Vagina (tissue), 2 donors: ENCODE measurements around the gene BOD1L2.

Source experiments
- POLR2A ChIP-seq, 2 donors: fragments of 450-650 bp; IDR thresholded peaks; one replicate each; pipeline ENCODE4 v1.6.1; 2017; ENCODE audit warnings: antibody characterized with exemption in 2 of 2, mild to moderate bottlenecking in 2 of 2, moderate library complexity in 2 of 2
- TF ChIP-seq, protein P1 (sequence below), 3 experiments: fragments of 450-650 bp in 2 of 3; fragments of 200-600 bp in 1 of 3; sonication (generic) in 1 of 3; IDR thresholded peaks; one replicate each; pipeline ENCODE4 v1.5.1; 2017 to 2019; ENCODE audit warnings: antibody characterized with exemption in 3 of 3, mild to moderate bottlenecking in 2 of 3, moderate library complexity in 2 of 3

DNA sequence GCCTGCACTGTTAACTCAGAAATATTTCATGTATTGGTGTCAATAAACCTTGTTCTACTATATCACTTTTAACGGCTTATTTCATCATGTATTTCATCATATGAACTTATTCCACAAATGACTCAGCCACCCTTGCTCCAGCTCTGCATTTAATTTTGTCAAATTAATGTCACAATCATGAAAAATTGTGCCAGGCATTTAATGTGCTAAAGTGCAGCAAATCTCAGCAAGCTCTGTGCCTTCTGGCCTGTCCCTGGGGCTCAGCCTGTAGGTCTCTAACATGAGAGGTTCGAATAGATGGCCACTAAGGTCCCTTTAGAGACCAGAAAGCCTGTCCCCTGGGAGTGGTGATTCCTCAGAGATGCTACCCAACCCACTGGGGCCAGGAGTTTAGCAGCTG lies 28.6 kb downstream of the BOD1L2 start:
- no peak for TF ChIP-seq POLR2A (IDR thresholded peaks at IDR 0.05)
- TF ChIP-seq, protein P1, sequence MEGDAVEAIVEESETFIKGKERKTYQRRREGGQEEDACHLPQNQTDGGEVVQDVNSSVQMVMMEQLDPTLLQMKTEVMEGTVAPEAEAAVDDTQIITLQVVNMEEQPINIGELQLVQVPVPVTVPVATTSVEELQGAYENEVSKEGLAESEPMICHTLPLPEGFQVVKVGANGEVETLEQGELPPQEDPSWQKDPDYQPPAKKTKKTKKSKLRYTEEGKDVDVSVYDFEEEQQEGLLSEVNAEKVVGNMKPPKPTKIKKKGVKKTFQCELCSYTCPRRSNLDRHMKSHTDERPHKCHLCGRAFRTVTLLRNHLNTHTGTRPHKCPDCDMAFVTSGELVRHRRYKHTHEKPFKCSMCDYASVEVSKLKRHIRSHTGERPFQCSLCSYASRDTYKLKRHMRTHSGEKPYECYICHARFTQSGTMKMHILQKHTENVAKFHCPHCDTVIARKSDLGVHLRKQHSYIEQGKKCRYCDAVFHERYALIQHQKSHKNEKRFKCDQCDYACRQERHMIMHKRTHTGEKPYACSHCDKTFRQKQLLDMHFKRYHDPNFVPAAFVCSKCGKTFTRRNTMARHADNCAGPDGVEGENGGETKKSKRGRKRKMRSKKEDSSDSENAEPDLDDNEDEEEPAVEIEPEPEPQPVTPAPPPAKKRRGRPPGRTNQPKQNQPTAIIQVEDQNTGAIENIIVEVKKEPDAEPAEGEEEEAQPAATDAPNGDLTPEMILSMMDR (IDR thresholded peaks at IDR 0.05): no peak
